HUES6 (cell line): ENCODE measurements around the gene SLC13A3.

Experiments
- H3K27ac ChIP-seq: 2 replicates; pipeline ENCODE4 v1.7.0; 2013; ENCODE audit warnings: low read depth, mild to moderate bottlenecking, low read length, inconsistent platforms
- H3K27me3 ChIP-seq: 2 replicates; pipeline ENCODE4 v1.6.1; 2013; ENCODE audit warnings: low read length; ENCODE audit not compliant: control insufficient read depth, insufficient read depth
- H3K36me3 ChIP-seq: 2 replicates; pipeline ENCODE4 v1.6.1; 2013; ENCODE audit warnings: low read length; ENCODE audit not compliant: control insufficient read depth, insufficient read depth
- H3K4me1 ChIP-seq: 2 replicates; pipeline ENCODE4 v1.6.1; 2013; ENCODE audit warnings: low read length; ENCODE audit not compliant: control insufficient read depth, insufficient read depth
- H3K4me3 ChIP-seq: 2 replicates; pipeline ENCODE4 v1.5.1; 2013; ENCODE audit warnings: low read depth, low read length
- H3K9ac ChIP-seq: one replicate; pipeline ENCODE4 v1.6.1; 2013; ENCODE audit warnings: mild to moderate bottlenecking, low read length
- H3K9me3 ChIP-seq: 2 replicates; pipeline ENCODE4 v1.6.1; 2013; ENCODE audit warnings: low read depth, low read length; ENCODE audit not compliant: control insufficient read depth, insufficient read depth

SLC13A3 gene

GRCh38 chr20:46604551-46605133, 46.6 kb downstream of the SLC13A3 start:
- H3K27ac ChIP-seq, result no peak overlapping the region
- no peaks in the 10 kb centered on the region for H3K27me3 ChIP-seq
- no peak overlapping the region for H3K9ac ChIP-seq

GRCh38 chr20:46602429-46602828, 48.8 kb downstream of the SLC13A3 start:
- Histone ChIP-seq H3K4me1 (no peaks in the 10 kb centered on the region), H3K36me3 (no peaks in the 10 kb centered on the region), H3K27me3 (no peaks in the 10 kb centered on the region)

More at GRCh38 chr20:46604551-46605133, 46.6 kb downstream of the SLC13A3 start:
- Histone ChIP-seq H3K4me1 (no peaks in the 10 kb centered on the region), H3K36me3 (no peaks in the 10 kb centered on the region), H3K9me3 (no peaks in the 10 kb centered on the region), H3K4me3 (no peak overlapping the region)

GRCh38 chr20:46601603-46602122, 49.6 kb downstream of the SLC13A3 start:
- no peaks in the 10 kb centered on the region for H3K9me3 ChIP-seq
- no peaks in the 10 kb centered on the region for H3K36me3 ChIP-seq
- H3K27ac ChIP-seq, result no peak overlapping the region
- no peaks in the 10 kb centered on the region for H3K4me1 ChIP-seq
- no peak overlapping the region for H3K4me3 ChIP-seq
- H3K9ac ChIP-seq, result no peak overlapping the region
- no peaks in the 10 kb centered on the region for H3K27me3 ChIP-seq

More at GRCh38 chr20:46602429-46602828, 48.8 kb downstream of the SLC13A3 start:
- Histone ChIP-seq H3K9me3 (no peaks in the 10 kb centered on the region), H3K9ac (no peak overlapping the region), H3K4me3 (no peak overlapping the region), H3K27ac (no peak overlapping the region)

GRCh38 chr20:46600286-46600752, 50.9 kb downstream of the SLC13A3 start:
- Histone ChIP-seq H3K27ac (no peak overlapping the region), H3K4me3 (no peak overlapping the region), H3K9ac (no peak overlapping the region), H3K9me3 (no peaks in the 10 kb centered on the region), H3K27me3 (no peaks in the 10 kb centered on the region), H3K36me3 (no peaks in the 10 kb centered on the region), H3K4me1 (peaks cover 8% of the 10 kb centered on the region)

- Histone ChIP-seq H3K4me1 (peaks cover 17% of the 10 kb centered on the region), H3K9ac (no peak overlapping the region), H3K27ac (no peak overlapping the region), H3K27me3 (no peaks in the 10 kb centered on the region), H3K4me3 (no peak overlapping the region), H3K36me3 (no peaks in the 10 kb centered on the region), H3K9me3 (no peaks in the 10 kb centered on the region)
These were observed 51.9 kb downstream of the SLC13A3 start for GRCh38 chr20:46599227-46599987.

- Histone ChIP-seq H3K27ac (no peak overlapping the region), H3K27me3 (no peaks in the 10 kb centered on the region), H3K36me3 (no peaks in the 10 kb centered on the region), H3K4me1 (peaks cover 19% of the 10 kb centered on the region), H3K4me3 (no peak overlapping the region), H3K9me3 (no peaks in the 10 kb centered on the region), H3K9ac (no peak overlapping the region)
These were observed 55.3 kb downstream of the SLC13A3 start for GRCh38 chr20:46595933-46596332.

GRCh38 chr20:46594725-46595124, 56.5 kb downstream of the SLC13A3 start:
- no peaks in the 10 kb centered on the region for H3K27me3 ChIP-seq
- no peak overlapping the region for H3K4me3 ChIP-seq
- H3K9ac ChIP-seq, result no peak overlapping the region
- 0 out of 2 replicates have a peak, but pooled peaks cover under 1% of the 10 kb centered on the region for H3K9me3 ChIP-seq
- H3K4me1 ChIP-seq, result peaks cover 19% of the 10 kb centered on the region
- no peak overlapping the region for H3K27ac ChIP-seq
- H3K36me3 ChIP-seq, result no peaks in the 10 kb centered on the region

GRCh38 chr20:46592580-46593362, 58.5 kb downstream of the SLC13A3 start:
- Histone ChIP-seq H3K36me3 (no peaks in the 10 kb centered on the region), H3K4me3 (no peak overlapping the region), H3K9ac (no peak overlapping the region), H3K27me3 (no peaks in the 10 kb centered on the region), H3K9me3 (peaks cover 4% of the 10 kb centered on the region; the same call in 1 of the 2 replicates), H3K4me1 (peaks cover 19% of the 10 kb centered on the region), H3K27ac (no peak overlapping the region)

- no peak overlapping the region for H3K27ac ChIP-seq
- H3K27me3 ChIP-seq, result no peaks in the 10 kb centered on the region
- no peak overlapping the region for H3K4me3 ChIP-seq
- peaks cover 4% of the 10 kb centered on the region; the same call in 1 of the 2 replicates for H3K9me3 ChIP-seq
- H3K4me1 ChIP-seq, result peaks cover 12% of the 10 kb centered on the region
- no peak overlapping the region for H3K9ac ChIP-seq
- no peaks in the 10 kb centered on the region for H3K36me3 ChIP-seq
These were observed 60.8 kb downstream of the SLC13A3 start for GRCh38 chr20:46590443-46590842.

- Histone ChIP-seq H3K27me3 (no peaks in the 10 kb centered on the region), H3K36me3 (no peaks in the 10 kb centered on the region), H3K27ac (no peak overlapping the region), H3K4me1 (peaks cover 11% of the 10 kb centered on the region), H3K9ac (no peak overlapping the region), H3K9me3 (peaks cover 4% of the 10 kb centered on the region; the same call in 1 of the 2 replicates), H3K4me3 (no peak overlapping the region)
These were observed 62.4 kb downstream of the SLC13A3 start for GRCh38 chr20:46588532-46589511.
